SKM-1 treated with dmso at 0.1 percent for 144 hours (cell line): ENCODE data around the gene KCNG2.

Experiments used
- DNase-seq: peaks from one replicate; lab custom pipeline; 2025; ENCODE audit not compliant: unreplicated experiment; lab: John Stamatoyannopoulos, UW

KCNG2 gene

GRCh38 chr18:79882522-79883241, 84.9 kb downstream of the KCNG2 start:
- DNase-seq, result no peak

- no peak for DNase-seq
These were observed 85.9 kb downstream of the KCNG2 start for GRCh38 chr18:79883461-79884293.

- DNase-seq, result no peak
These were observed 86.7 kb downstream of the KCNG2 start for GRCh38 chr18:79884294-79884962.

GRCh38 chr18:79884963-79885728, 87.4 kb downstream of the KCNG2 start:
- no peak for DNase-seq

GRCh38 chr18:79887181-79888000, 89.7 kb downstream of the KCNG2 start:
- no peak for DNase-seq

GRCh38 chr18:79888016-79888415, 90.3 kb downstream of the KCNG2 start:
- no peak for DNase-seq

- DNase-seq, result no peak
These were observed 91.8 kb downstream of the KCNG2 start for GRCh38 chr18:79889569-79889968.

- DNase-seq, result no peak
These were observed 92.9 kb downstream of the KCNG2 start for GRCh38 chr18:79890674-79891073.

GRCh38 chr18:79896738-79897137, 99.0 kb downstream of the KCNG2 start:
- no peak for DNase-seq

GRCh38 chr18:79897940-79898625, 100.3 kb downstream of the KCNG2 start:
- no peak for DNase-seq

GRCh38 chr18:79898952-79899608, 101.3 kb downstream of the KCNG2 start:
- DNase-seq, result no peak

GRCh38 chr18:79899609-79900445, 102.1 kb downstream of the KCNG2 start:
- DNase-seq, result no peak

GRCh38 chr18:79900610-79901570, 103.2 kb downstream of the KCNG2 start:
- DNase-seq, result no peak

- DNase-seq, result no peak
These were observed 103.9 kb downstream of the KCNG2 start for GRCh38 chr18:79901665-79902064.

- DNase-seq, result no peak
These were observed 104.3 kb downstream of the KCNG2 start for GRCh38 chr18:79902075-79902474.

GRCh38 chr18:79902640-79903039, 104.9 kb downstream of the KCNG2 start:
- no peak for DNase-seq

- DNase-seq, result no peak
These were observed 105.4 kb downstream of the KCNG2 start for GRCh38 chr18:79903071-79903635.
